ENCODE measurements around the gene KLF5.

The KLF5 gene

DNA sequence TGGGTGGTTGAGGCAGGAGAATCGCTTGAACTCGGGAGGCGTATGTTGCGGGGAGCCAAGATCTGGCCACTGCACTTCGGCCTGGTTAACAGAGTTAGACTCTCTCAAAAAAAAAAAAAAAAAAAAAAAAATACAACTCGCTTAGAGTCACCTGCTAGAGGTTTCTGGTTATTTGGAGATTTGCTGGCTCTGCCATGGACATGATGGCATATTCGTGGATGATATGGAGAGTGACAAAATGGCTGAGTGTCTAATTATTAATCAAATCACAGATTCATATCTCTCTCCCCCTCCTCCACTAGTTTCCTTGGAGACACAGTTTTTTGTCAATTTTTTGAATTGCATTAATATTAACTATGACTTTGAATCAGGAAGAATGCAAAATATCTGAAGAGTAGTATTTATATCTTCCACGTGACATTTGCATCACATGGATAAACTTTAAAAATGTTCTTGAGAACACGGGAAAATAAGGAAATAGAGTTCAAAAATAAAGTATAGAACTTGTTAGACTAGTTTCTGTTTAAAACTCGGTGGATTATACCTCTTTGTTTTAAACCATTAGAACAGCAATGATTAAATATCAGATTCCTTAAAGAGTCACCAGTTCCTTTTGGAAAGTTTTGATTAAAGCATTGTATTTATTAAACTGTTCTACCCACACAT is 47.8 kb downstream of the KLF5 start:
- H3K4me3 ChIP-seq (ENCODE audit: control insufficient read depth, low read depth, low read length): no peak overlapping the region
- TF ChIP-seq, protein P1, sequence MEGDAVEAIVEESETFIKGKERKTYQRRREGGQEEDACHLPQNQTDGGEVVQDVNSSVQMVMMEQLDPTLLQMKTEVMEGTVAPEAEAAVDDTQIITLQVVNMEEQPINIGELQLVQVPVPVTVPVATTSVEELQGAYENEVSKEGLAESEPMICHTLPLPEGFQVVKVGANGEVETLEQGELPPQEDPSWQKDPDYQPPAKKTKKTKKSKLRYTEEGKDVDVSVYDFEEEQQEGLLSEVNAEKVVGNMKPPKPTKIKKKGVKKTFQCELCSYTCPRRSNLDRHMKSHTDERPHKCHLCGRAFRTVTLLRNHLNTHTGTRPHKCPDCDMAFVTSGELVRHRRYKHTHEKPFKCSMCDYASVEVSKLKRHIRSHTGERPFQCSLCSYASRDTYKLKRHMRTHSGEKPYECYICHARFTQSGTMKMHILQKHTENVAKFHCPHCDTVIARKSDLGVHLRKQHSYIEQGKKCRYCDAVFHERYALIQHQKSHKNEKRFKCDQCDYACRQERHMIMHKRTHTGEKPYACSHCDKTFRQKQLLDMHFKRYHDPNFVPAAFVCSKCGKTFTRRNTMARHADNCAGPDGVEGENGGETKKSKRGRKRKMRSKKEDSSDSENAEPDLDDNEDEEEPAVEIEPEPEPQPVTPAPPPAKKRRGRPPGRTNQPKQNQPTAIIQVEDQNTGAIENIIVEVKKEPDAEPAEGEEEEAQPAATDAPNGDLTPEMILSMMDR (conservative IDR thresholded peaks at IDR 0.05; ENCODE audit: control insufficient read depth, insufficient read depth, low read depth, low read length): no peak
- no peak for DNase-seq (ENCODE audit: low read depth)

DNA sequence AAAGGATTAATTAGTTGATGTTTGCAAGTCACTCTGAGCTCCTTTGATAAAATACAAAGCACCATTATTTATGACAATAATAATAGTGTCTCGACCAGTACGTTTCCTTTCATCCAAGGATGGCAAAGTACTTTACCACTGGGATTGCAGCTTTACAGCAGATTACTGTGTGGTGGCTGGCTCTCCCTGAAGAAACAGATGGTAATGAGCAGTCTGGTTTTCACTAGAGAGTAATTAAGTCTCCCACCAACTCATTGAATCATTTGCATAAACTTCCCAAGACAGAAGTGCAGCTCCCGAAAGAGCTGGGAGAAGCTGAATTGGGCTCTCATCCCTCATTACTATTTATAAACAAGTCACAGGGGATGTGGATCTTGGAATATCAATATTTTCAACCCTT is 48.7 kb downstream of the KLF5 start:
- TF ChIP-seq, protein P1 (conservative IDR thresholded peaks at IDR 0.05; ENCODE audit: control insufficient read depth, insufficient read depth, low read depth, low read length): no peak
- DNase-seq (ENCODE audit: low read depth): no peak
- H3K4me3 ChIP-seq (ENCODE audit: control insufficient read depth, low read depth, low read length): no peak overlapping the region

GRCh38 chr13:73107970-73108369 is 49.2 kb downstream of the KLF5 start:
- no peak for DNase-seq (ENCODE audit: low read depth)
- no peak overlapping the region for H3K4me3 ChIP-seq (ENCODE audit: control insufficient read depth, low read depth, low read length)
- TF ChIP-seq, protein P1 (conservative IDR thresholded peaks at IDR 0.05; ENCODE audit: control insufficient read depth, insufficient read depth, low read depth, low read length): no peak

- TF ChIP-seq, protein P1 (conservative IDR thresholded peaks at IDR 0.05; ENCODE audit: control insufficient read depth, insufficient read depth, low read depth, low read length): no peak
- DNase-seq (ENCODE audit: low read depth): no peak
- H3K4me3 ChIP-seq (ENCODE audit: control insufficient read depth, low read depth, low read length): no peak overlapping the region
Measured at GRCh38 chr13:73109288-73109899, 50.6 kb downstream of the KLF5 start.

DNA sequence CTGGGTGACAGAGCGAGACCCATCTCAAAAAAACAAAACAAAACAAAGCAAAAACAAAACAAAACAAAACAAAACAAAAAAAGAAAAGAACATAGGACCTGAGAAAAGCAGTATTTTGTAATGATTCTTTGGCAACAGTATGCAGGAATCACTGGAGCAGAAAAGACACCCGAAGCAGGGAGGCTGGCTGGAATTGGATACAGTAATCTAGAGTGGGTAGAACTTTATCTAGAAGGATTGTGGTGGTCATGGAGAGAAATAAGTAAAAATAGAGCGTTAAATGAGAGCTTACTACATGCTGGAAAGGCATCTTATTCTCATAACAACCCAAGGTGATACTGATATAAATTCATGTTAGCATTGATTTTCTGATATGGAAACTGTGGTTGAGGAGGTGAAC is 51.2 kb downstream of the KLF5 start:
- no peak for DNase-seq (ENCODE audit: low read depth)
- no peak overlapping the region for H3K4me3 ChIP-seq (ENCODE audit: control insufficient read depth, low read depth, low read length)
- TF ChIP-seq, protein P1 (conservative IDR thresholded peaks at IDR 0.05; ENCODE audit: control insufficient read depth, insufficient read depth, low read depth, low read length): no peak

GRCh38 chr13:73110814-73111213 is 52.0 kb downstream of the KLF5 start:
- no peak for DNase-seq (ENCODE audit: low read depth)
- TF ChIP-seq, protein P1 (conservative IDR thresholded peaks at IDR 0.05; ENCODE audit: control insufficient read depth, insufficient read depth, low read depth, low read length): no peak
- no peak overlapping the region for H3K4me3 ChIP-seq (ENCODE audit: control insufficient read depth, low read depth, low read length)

Measured in fibroblast of mammary gland (primary cell).